ENCODE results near the gene OBP2B. TPM values are rescaled to one million over a fixed set of nuclear protein-coding genes. Genes with fewer than 3 reads are reported as not detected.
"Not testable (repeated sequence)": the region's sequence is repeated elsewhere in the genome, so short reads cannot be mapped to it uniquely, and the experiment has no call there.

Gene OBP2B, protein sequence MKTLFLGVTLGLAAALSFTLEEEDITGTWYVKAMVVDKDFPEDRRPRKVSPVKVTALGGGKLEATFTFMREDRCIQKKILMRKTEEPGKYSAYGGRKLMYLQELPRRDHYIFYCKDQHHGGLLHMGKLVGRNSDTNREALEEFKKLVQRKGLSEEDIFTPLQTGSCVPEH
- total RNA-seq (2014; rRNA removed; shearing (Covaris generic)), result not detected in 2 replicates
- not detected in 2 replicates for polyA plus RNA-seq (2015; cell fraction: cytosol; rRNA removed)
- not detected in 2 replicates for polyA plus RNA-seq (2015; cell fraction: nucleus; rRNA removed)

DNA sequence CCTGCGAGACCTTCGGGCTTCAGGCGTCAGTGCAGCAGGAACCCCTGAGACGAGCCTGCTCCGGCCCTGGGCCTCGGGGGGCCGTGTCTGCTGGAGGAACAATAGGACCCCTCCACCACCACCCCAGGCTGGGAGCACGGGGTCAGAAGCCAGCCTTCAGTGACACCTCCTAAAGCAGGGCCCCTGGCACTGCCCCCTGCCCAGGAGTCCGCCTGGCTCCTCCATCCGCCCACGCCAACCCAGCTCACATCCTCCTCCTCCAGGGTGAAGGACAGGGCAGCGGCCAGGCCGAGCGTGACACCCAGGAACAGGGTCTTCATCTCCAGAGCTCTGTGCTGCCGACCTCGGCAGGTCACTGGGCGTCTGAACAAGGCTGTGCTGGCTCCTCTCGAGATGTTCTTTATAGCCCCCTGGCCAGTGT lies at the start of gene OBP2B:
TSS of gene OBP2B (minus strand) at position 371 of the 421 bp plus-strand sequence. CDS start at position 320, 51 bp downstream.
- in situ Hi-C loops (cut with HindIII; ENCODE audit: low pct_unique_long_range_greater_than_20kb, low sequenced_read_pairs); DNase-seq (ENCODE audit: low read depth, low spot score): not testable (repeated sequence)

DNA sequence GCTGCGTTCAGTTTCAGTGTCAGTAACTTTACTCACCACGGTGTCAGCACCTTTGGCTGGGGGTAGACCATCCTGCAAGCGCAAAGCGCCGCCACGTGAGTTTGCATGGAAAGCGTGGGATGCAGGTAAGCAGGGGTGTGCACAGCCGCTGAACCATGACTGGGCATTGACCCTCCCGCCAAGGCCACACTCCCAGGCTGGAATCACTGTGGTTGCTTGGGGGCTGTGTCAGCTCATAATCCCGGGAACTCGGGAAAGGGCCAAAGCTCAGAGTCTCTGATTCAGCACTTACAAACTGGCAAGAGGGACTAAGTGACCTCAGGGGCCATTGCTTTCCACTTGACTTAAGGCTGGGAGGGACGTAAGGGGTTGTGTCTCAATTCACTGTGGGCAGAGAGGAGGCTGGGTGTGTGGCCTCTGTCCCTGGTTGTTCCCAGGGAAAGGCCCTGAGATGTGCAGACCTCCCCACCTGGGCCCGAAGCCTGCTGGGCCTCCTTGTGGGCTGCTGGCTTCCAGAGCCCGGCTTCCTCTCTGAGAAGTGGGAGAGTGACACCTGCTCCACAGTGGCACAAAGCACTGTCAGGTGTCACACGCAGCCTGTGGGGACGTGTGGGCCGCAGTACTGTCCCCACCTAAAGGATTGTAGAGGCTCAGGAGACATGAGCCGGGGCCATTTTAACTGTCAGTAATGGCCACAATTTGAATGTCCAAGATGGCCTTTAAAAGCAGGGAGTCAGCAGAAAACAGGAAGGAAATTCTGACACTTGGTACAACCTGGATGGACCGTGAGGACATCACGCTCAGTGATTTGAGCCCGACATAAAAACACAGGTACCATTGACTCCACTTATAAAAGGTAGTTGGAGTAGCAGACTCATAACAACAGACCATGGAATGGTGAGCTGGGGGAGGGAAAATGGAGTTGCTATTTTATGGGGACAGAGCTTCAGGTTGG lies 49.3 kb upstream of the OBP2B start:
- in situ Hi-C loops (cut with HindIII; ENCODE audit: low pct_unique_long_range_greater_than_20kb, low sequenced_read_pairs), result no loop called here
- DNase-seq (ENCODE audit: low read depth, low spot score), result no peak

DNA sequence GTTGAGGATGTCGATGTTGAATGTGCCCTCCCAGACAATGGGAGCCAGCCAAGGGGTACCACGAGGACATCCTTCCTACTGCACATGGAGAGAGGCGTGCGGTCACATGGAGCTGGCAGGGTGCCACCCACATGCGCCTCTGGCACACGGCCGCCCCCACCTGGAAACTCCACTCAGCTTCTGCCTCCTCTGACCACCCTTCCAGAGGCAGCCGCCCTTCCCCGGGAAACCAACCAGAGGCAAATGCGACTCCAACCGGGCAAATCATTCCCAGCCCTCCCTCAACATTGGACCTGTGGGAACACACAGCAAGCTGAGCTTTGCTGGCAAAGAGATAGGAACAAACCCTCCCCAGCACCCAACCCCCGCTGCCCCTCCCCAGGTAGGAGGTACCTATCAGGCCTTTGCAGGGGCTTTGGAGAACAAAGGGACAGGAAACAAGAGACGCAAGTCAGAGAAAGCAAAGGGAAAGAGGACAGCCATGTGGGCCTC lies 48.5 kb upstream of the OBP2B start:
- DNase-seq (ENCODE audit: low read depth, low spot score), result no peak
- in situ Hi-C loops (cut with HindIII; ENCODE audit: low pct_unique_long_range_greater_than_20kb, low sequenced_read_pairs), result no loop called here

DNA sequence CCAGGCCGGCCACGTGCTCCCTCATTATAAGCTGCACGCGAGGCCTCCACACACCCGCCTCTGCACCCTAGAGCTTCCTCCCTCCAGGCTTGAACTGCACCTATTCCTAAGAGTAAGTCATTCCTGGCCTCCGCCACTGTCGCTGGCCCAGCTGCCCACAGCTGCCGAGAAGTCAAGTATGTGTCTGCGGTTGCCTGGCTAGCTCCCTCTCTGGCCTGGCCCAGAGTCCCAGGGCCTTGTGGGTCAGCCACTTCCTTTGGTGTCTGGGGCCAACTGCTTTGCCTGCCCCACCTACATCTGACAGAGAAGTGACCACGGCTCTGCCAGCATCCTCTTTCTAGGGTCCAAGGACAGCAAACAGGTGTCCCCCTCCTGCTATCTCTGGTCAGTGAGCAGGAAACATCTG lies 47.6 kb upstream of the OBP2B start:
- no peak for DNase-seq (ENCODE audit: low read depth, low spot score)
- in situ Hi-C loops (cut with HindIII; ENCODE audit: low pct_unique_long_range_greater_than_20kb, low sequenced_read_pairs), result no loop called here

DNA sequence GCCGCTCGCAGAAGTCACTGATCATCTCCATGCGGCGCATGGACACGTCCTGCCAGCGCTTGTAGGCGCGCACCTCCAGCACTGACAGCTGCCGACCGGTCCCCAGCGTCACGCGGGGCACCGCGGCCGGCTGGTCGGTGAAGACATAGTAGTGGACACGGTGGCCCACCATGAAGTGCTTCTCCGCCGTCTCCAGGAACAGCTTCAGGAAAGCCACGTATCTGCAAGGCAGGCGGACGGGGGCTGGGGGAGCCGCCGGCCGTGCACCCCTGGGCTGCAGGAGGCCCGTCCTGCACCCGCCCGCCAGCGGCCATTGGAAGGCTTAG lies 47.0 kb upstream of the OBP2B start:
- no peak for DNase-seq (ENCODE audit: low read depth, low spot score)
- in situ Hi-C loops (cut with HindIII; ENCODE audit: low pct_unique_long_range_greater_than_20kb, low sequenced_read_pairs), result no loop called here

DNA sequence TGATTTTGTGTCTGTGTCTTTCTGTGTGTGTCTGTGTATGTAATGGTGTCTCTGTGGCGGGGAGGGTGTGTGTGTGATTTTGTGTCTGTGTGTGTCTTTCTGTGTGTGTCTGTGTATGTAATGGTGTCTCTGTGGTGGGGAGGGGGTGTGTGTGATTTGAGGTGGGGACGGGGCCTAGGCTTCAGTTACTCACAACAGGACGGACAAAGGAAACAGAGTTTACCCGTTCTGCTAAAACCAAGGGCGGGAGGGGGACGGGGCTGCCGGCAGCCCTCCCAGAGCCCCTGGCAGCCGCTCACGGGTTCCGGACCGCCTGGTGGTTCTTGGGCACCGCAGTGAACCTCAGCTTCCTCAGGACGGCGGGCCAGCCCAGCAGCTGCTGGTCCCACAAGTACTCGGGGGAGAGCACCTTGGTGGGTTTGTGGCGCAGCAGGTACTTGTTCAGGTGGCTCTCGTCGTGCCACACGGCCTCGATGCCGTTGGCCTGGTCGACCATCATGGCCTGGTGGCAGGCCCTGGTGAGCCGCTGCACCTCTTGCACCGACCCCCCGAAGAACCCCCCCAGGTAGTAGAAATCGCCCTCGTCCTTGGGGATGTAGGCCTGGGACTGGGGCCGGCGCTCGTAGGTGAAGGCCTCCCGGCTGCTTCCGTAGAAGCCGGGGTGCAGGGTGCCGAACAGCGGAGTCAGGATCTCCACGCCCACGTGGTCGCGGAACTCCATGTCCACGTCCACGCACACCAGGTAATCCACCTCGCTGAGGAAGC lies 46.5 kb upstream of the OBP2B start:
- in situ Hi-C loops (cut with HindIII; ENCODE audit: low pct_unique_long_range_greater_than_20kb, low sequenced_read_pairs), result no loop called here
- DNase-seq (ENCODE audit: low read depth, low spot score), result no peak

DNA sequence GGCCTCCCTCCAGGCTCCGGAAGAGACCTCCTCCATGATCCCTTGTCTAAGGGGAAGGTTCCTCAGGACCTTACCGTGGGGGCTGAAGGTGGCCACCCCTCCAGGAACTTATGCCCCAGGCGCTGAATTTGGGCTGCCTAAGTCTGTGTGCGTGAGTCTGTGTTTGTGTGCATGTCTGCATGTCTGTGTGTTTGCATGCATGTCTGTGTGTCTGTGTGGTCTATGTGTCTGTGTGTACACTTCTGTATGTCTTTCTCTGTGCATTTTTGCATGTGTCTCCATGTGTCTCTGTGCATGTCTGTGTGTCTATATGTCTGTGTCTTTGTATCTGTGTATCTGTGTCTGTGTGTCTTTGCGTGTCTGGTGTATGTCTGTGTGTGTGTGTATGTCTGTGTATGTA lies 45.4 kb upstream of the OBP2B start:
- in situ Hi-C loops (cut with HindIII; ENCODE audit: low pct_unique_long_range_greater_than_20kb, low sequenced_read_pairs), result no loop called here
- DNase-seq (ENCODE audit: low read depth, low spot score), result no peak

DNA sequence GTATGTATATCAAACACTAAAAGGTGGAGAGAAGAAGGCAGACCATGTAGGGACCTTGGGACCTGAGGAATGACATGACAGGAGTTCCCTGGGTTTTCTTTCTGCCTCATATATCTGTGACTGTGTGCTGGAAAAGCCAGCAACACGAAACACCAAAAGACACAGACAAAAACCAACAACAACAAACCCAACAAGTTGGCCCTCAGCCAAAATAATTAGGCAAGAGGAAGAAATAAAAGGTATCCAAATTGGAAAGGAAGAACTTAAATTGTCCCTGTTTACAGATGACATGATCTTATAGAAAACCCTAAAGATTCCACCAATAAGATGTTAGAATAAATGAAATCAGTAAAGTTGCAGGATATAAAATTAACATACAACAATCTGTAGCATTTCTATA lies 44.2 kb upstream of the OBP2B start:
- no peak for DNase-seq (ENCODE audit: low read depth, low spot score)
- in situ Hi-C loops (cut with HindIII; ENCODE audit: low pct_unique_long_range_greater_than_20kb, low sequenced_read_pairs), result no loop called here

DNA sequence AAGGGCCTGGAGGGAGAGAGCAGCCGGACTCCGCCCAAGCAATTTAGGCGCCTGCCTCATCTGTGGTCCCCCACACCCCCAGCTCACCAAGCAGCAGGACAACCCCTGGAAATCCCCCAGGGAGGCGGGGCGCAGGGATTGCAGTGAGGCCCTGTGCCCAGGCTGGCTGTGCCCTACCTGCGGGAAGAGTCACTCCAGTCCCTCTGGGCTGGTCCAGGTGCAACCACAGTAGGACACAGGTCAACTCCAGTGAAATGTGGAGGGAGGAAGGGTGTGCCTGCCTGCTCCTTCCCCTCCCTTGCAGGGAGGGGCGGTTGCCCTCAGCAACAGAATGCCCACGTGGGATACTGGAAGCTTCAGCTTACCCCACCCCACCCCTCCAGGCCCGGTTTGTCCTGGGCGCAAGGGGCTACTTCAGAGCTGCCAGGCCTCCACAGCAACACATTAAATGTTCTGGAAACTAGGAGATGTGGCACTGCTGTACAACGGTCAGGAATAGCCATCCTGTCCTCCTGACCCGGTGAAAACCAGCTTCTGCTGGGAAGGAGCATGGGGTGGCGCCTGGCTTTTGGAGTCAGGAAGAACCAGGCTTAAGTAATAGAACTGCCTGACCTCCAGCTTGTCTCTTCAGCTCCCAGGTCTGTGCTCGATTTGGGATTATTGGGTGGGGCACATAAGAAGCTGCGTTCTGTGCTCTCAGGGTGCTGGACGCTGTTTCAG lies 43.4 kb upstream of the OBP2B start:
- in situ Hi-C loops (cut with HindIII; ENCODE audit: low pct_unique_long_range_greater_than_20kb, low sequenced_read_pairs), result no loop called here
- DNase-seq (ENCODE audit: low read depth, low spot score), result no peak

DNA sequence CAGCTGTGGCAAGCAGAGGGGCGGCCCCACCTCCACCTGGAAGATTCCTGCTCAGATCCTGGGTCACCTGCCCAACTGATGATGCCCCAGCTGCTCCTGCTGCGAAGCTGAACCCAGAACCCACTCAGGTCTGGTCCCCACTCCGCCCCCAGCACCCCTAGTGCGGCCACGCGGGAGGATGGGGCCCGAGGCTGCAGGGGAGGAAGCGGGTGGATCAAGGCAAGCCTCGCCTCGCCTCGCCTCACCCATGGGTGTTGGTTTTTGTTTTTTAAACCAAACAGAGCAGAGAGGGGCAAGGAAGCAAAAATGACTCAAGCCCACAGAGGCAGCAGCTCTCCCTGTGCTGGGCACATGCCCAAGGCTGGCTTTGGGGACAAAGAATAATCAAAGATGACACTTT lies 42.7 kb upstream of the OBP2B start:
- no peak for DNase-seq (ENCODE audit: low read depth, low spot score)
- in situ Hi-C loops (cut with HindIII; ENCODE audit: low pct_unique_long_range_greater_than_20kb, low sequenced_read_pairs), result no loop called here

DNA sequence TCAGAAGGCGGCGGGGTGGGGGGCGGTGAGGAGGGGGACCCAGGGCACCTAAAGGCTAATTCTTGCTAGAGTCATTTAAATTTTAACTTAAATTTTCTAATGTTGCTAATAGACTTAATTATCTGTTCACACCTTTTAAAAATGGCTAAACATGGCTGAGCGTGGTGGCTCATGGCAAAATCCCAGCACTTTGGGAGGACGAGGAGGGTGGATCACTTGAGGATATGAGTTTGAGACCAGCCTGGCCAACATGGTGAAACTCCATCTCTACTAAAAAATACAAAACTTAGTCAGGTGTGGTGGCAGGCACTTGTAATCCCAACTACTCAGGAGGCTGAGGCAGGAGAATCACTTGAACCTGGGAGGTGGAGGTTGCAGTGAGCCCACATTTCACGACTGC lies 42.2 kb upstream of the OBP2B start:
- DNase-seq (ENCODE audit: low read depth, low spot score); in situ Hi-C loops (cut with HindIII; ENCODE audit: low pct_unique_long_range_greater_than_20kb, low sequenced_read_pairs): not testable (repeated sequence)

DNA sequence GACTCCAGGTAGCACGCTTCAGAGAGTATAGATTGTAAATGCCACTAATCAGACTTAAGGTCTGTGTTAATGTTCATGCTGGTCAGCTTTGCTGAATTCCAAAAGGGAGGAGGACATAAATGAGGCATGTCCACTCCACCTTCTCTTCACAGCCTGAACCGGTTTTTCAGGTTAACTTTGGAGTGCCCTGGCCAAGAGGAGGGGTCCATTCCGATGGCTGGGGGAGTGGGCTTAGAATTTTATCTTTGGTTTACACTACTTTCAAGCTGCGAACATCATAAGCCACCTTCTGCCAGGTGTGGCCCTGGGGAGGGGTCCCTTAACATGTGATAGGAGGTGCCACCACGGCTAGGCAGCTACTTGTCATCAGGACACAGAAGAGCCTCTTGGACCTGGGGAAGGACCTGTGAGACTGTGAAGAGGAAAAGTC lies 41.7 kb upstream of the OBP2B start:
- in situ Hi-C loops (cut with HindIII; ENCODE audit: low pct_unique_long_range_greater_than_20kb, low sequenced_read_pairs), result no loop called here

DNA sequence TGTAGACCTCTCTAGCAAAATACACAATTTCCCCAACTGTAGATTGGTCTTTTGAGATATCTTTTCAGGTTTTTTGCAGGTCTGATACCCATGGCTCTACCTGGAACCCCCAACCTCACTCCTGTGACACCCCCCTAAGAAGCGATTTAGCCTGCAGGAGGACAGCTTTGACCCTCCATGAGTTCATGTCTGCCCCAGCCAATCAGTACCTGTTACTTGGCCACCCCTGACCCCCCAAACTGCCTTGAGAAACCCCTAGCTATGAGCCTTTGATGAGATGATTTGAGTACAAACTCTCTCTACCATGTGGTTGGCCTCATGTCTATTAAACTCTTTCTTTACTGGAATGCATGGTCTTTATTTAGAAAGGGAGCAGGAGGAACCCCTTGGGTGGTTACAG lies 40.3 kb upstream of the OBP2B start:
- in situ Hi-C loops (cut with HindIII; ENCODE audit: low pct_unique_long_range_greater_than_20kb, low sequenced_read_pairs), result no loop called here
- DNase-seq (ENCODE audit: low read depth, low spot score), result no peak

More for the DNA sequence above, 41.7 kb upstream of the OBP2B start:
- no peak for DNase-seq (ENCODE audit: low read depth, low spot score)

DNA sequence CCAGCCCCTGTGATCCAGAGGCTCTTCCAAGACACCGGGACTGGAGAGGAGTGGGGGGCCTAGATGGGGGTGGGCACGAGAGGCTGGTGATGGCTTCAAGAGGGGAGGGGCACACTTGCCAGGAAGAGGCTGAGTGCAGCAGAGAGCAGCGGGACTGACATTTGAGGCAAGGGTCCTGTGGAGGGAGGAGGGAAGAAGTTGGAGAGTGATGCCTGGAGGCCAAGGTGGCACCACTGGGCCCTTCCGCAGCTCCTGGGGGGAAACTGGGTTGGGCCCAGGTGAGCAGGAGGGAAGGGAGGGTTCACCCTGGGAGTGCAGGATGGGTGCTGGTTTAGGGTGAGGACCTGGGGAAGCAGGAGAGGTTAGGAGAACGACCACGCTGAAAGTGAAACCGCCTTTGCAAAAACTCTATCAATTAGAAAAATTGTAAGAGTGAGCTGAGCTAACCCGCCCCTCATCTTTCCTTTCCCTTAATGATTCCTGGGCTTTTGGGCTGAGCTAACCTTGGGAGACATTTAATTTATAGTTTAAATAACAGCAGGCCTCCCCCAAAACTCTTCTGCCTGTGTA lies 39.8 kb upstream of the OBP2B start:
- in situ Hi-C loops (cut with HindIII; ENCODE audit: low pct_unique_long_range_greater_than_20kb, low sequenced_read_pairs), result no loop called here
- no peak for DNase-seq (ENCODE audit: low read depth, low spot score)

DNA sequence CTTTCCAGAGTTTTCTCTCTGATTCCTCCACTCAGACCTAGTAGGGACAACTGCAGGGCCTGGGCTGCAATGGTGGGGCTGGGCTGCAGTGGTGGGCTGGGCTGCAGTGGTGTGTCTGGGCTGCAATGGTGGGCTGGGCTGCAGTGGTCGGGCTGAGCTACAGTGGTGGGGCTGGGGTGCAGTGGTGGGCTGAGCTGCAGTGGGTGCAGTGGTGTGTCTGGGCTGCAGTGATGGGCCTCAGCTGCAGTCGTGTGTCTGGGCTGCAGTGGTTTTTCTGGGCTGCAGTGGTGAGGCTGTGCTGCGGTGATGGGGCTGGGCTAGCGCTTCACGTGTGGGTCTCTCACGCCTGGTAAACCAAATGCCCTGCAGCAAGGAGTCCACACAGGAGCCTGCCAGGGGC lies 38.6 kb upstream of the OBP2B start:
- no peak for DNase-seq (ENCODE audit: low read depth, low spot score)
- in situ Hi-C loops (cut with HindIII; ENCODE audit: low pct_unique_long_range_greater_than_20kb, low sequenced_read_pairs), result no loop called here

DNA sequence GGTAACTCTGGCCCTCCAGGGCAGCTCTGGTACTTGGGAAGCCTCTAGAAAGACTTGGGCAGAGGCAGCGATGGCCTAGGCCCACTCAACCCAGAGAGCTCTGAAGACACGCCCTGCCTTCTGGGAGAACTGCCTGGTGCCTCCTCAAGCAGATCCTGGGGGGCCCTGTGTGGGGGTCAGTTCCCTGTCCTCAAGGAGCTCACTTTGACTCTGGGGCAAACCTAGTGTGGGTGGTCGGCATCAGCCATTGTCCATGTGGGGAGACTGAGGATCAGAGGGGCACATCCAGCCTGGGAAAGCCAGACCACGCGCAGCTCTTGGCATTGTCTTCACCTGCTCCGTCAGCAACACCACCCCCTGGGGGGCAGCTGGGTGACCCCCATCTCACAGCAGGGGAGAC lies 37.9 kb upstream of the OBP2B start:
- DNase-seq (ENCODE audit: low read depth, low spot score), result no peak
- in situ Hi-C loops (cut with HindIII; ENCODE audit: low pct_unique_long_range_greater_than_20kb, low sequenced_read_pairs), result no loop called here

DNA sequence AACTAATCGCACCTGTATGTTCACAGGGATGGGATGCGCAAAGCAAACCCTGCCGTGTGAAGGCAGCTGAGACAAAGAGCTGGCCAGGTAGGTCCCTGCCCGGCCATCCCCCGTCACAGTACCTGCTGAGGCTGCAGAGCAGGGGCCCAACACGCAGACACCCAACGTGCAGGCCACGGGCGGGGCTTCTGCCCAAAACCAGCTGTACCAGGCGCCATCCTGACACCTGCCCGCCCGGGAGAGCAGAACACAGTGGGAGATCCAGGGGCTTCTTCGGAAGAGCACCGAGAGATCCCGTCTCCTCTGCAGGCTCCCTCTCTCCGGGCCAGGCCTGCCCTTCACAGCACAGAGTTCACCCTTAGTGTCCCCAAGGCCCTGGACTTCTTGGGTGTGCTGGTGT lies 37.5 kb upstream of the OBP2B start:
- DNase-seq (ENCODE audit: low read depth, low spot score), result no peak
- in situ Hi-C loops (cut with HindIII; ENCODE audit: low pct_unique_long_range_greater_than_20kb, low sequenced_read_pairs), result no loop called here

All from SK-MEL-5 (cell line).